SHP77 treated with DMSO at 0.1 percent for 48 hours (cell line): ENCODE data around the gene ABHD12.

ENCODE experiments used
- DNase-seq: peaks from one replicate; lab custom pipeline; 2025; lab: John Stamatoyannopoulos, UW

Gene ABHD12

DNA sequence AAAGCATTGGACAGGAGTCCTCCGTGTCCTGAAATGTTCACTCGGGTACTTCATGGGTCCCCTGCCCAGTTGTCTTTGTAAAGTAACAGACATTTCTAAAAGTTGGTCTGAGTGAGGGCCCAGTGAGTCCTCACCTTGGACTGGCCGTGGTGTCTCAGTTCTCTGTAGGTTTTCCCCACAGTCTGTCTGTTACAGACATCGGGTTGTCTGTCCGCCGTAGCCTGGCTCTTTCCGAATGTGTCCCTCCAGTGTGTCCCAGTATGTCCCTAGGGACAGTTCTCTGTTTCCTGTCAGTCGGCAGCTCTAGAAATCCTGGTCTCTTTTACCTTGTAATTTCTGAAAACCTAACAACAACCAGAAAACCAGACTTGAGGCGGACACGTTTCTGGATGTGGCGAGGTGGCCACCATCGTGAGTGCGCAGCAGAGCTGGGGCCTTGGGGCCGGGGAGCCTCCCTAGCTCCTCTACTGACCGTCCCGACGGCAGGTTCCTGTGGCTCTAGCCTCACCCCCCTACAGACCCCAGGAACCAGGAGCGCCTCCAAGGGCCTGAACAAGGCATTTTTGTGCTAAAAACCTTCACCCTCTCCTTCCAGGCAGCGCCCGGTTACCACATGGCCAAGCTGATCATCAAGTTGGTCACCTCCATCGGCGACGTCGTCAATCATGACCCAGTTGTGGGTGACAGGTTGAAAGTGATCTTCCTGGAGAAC is 100.6 kb downstream of the ABHD12 start:
- no peak for DNase-seq

GRCh38 chr20:25288291-25289181 is 102.1 kb downstream of the ABHD12 start:
- DNase-seq = no peak

- DNase-seq = no peak
Measured at GRCh38 chr20:25287631-25288290, 102.9 kb downstream of the ABHD12 start.

- DNase-seq = no peak
Measured at GRCh38 chr20:25286917-25287316, 103.7 kb downstream of the ABHD12 start.

GRCh38 chr20:25285856-25286798 is 104.5 kb downstream of the ABHD12 start:
- DNase-seq = no peak

- DNase-seq = no peak
Measured at GRCh38 chr20:25285091-25285647, 105.5 kb downstream of the ABHD12 start.

DNA sequence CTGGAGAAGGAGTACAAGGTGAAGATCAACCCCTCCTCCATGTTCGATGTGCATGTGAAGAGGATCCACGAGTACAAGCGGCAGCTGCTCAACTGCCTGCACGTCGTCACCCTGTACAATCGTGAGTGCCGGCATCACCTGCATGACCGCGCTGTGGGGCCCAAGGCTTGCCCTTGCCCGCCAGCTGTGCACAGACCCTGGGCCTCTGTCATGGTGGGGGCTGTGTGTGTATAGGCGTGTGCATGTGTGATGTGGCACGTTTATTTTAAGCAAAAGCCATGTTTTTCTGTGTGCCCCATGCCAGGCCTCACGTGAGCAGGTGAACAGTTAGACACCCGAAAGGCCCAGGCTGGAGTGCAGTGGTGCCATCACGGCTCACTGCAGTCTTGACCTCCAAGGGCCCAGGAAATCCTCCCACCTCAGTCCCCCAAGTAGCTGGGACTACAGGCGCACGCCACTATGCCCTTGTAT is 106.5 kb downstream of the ABHD12 start:
- no peak for DNase-seq

GRCh38 chr20:25283221-25283951 is 107.2 kb downstream of the ABHD12 start:
- no peak for DNase-seq

DNA sequence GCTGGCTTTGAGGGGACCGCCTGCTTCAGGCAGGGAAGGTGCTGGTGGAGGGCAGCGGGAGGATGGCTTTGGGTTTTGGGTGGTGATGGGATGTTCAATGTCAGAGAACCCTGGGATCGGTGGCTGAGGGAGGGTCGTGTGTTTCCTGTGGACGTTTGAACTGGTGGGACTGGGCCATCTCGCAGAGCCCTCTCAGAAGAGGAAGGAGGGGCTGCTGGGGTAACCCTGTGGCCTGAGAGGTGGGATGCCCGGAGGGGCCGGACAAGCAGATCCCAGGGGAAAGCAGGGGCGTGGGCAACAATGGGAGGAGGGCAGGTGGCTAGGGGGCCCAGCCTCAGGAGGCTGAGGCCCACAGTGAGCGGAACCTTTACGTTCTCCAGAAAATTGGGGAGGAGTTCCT is 107.8 kb downstream of the ABHD12 start:
- no peak for DNase-seq

DNA sequence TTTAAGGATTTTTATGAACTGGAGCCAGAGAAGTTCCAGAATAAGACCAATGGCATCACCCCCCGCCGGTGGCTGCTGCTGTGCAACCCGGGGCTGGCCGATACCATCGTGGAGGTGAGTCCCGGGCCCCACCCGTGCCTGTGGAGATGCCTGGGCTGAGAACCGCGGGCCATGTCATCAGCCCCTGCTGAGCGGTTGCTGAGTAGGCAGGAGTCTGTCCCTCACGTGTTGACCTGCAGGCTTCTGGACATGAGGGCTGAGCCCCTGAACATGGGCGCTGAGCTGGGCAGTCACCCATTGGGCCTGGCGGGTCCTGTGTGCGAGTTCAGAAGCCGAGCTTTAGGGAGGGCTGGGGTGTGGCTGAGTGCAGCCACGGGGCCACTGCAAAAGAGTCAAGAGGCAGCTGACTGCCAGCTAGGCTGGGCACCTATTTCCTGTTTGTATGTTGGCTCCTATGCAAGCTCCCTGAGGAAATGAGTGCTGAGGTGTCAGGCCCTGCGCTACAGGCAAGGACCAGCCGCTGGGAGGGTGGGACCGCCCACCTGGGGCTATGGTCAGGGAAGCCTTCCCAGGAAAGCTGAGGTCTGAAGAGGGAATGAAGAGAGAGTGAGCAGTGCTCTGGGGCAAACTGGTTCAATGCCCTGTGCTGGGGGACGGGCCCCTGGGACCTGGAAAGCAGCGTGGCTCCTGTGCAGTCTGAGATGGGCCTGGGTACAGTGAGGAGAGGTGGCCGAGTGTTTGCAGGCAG is 108.4 kb downstream of the ABHD12 start:
- peak; percentile 38 for DNase-seq

- DNase-seq = peak; percentile 71
Measured at GRCh38 chr20:25281541-25281991, 109.1 kb downstream of the ABHD12 start.

GRCh38 chr20:25280574-25281535 is 109.8 kb downstream of the ABHD12 start:
- no peak for DNase-seq

DNA sequence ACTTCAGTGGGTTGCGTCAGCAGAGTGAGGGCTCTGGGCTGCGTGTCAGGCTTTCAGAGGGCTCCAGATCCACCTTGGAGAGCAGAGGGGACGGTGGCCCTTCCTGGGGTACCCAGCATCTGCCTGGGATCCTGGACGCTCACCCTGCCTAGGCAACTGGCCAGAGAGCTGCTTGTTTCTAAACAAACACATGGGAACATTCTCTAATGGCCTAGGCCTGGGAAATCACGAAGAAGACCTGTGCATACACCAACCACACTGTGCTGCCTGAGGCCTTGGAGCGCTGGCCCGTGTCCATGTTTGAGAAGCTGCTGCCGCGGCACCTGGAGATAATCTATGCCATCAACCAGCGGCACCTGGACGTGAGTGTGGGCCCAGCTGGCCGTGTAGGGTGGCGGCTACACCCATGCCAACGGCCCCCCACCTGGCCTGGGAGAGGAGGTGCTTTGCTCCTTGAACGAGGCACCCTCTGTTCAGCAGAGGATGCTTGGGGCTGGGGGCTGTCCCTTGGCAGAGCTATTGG is 110.5 kb downstream of the ABHD12 start:
- DNase-seq = peak; percentile 97

DNA sequence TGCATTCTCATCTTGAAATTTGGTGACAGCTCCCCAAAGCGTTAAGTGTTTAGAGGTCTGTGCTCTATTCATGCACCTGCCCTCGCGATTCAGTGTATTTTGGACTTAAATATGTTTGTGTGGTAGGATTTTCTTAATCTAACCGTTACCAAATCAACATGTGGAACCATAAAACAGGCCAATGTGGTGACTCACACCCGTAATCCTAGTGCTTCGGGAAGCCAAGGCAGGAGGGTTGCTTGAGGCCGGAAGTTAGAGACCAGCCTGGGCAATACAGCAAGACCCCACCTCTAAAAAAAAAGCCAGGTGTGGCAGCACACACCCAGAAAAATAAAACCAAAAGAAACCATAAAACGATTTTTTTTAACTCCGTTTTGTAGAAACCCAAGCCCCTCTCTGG is 111.2 kb downstream of the ABHD12 start:
- no peak for DNase-seq

DNA sequence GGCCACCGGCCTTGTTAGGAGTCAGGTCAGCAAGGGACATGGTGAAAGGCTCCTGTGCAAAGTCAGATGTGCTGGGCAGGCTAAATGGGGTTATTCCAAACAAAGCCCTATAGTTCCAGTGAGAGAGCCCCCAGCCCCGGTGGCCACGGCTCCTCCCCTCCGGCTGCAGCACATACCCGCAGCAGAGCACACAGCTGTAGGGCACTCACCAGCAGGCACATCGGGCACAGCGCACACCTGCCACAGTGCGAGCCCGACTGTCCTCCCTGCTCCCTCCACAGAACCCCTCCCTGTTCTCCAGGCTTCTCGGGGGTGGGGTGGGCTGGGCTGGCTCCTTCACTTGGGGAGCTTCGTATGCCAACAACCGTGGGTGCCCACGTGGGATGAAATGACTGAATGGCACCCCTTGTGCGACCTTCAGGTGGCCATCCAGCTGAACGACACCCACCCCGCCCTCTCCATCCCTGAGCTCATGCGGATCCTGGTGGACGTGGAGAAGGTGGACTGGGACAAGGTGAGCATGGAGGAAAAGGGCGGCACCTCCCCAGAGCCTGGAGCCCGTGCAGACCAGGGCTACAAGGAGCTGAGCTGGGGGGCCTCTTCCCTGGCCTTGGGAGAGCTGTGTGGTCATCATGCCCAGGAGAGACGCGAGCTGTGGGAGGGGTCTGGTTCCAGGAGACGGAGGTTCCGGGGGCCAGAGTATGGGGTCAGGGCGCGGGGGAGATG is 111.8 kb downstream of the ABHD12 start:
- DNase-seq = no peak

GRCh38 chr20:25277941-25278521 is 112.6 kb downstream of the ABHD12 start:
- DNase-seq = no peak
